ENCODE results near the gene ZNRF3.

- TF ChIP-seq EZH2 (IDR thresholded peaks at IDR 0.05; ENCODE audit: low read length, unreplicated experiment) (no peak), EZH2phosphoT487 (IDR thresholded peaks at IDR 0.05; ENCODE audit: borderline replicate concordance, low read length) (no peak)
- TF ChIP-seq, protein P1, sequence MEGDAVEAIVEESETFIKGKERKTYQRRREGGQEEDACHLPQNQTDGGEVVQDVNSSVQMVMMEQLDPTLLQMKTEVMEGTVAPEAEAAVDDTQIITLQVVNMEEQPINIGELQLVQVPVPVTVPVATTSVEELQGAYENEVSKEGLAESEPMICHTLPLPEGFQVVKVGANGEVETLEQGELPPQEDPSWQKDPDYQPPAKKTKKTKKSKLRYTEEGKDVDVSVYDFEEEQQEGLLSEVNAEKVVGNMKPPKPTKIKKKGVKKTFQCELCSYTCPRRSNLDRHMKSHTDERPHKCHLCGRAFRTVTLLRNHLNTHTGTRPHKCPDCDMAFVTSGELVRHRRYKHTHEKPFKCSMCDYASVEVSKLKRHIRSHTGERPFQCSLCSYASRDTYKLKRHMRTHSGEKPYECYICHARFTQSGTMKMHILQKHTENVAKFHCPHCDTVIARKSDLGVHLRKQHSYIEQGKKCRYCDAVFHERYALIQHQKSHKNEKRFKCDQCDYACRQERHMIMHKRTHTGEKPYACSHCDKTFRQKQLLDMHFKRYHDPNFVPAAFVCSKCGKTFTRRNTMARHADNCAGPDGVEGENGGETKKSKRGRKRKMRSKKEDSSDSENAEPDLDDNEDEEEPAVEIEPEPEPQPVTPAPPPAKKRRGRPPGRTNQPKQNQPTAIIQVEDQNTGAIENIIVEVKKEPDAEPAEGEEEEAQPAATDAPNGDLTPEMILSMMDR (conservative IDR thresholded peaks at IDR 0.05; ENCODE audit: low read depth, low read length): no peak
Measured at GRCh38 chr22:29055192-29055830, 171.9 kb downstream of the ZNRF3 start.
